DND-41 (cell line): ENCODE data around the gene EEFSEC.

ENCODE experiments used
- ATAC-seq: fragments of 200-7000 bp; cut with Tn5 transposase; 3 replicates; pipeline ENCODE4 v1.9.1; 2021; ENCODE audit warnings: low read depth; ENCODE audit not compliant: insufficient read depth
- DNase-seq: peaks from one replicate; pipeline ENCODE4 v3.0.0-alpha.2; 2020
- H2AFZ ChIP-seq: 2 replicates; pipeline ENCODE4 v1.6.0; 2012; ENCODE audit warnings: low read depth, low read length
- H3K27ac ChIP-seq: 2 replicates; pipeline ENCODE4 v1.5.1; 2012; ENCODE audit warnings: low read length, inconsistent platforms
- H3K27me3 ChIP-seq: fragments of 200-600 bp; sonication (generic); 2 replicates; pipeline ENCODE4 v1.6.0; 2012; ENCODE audit warnings: low read length, mild to moderate bottlenecking, inconsistent platforms; ENCODE audit not compliant: insufficient read depth, poor library complexity
- H3K36me3 ChIP-seq: 2 replicates; pipeline ENCODE4 v1.5.1; 2012; ENCODE audit warnings: low read length, inconsistent platforms; ENCODE audit not compliant: insufficient read depth
- H3K4me1 ChIP-seq: 2 replicates; pipeline ENCODE4 v1.5.1; 2012; ENCODE audit warnings: mild to moderate bottlenecking, low read length; ENCODE audit not compliant: insufficient read depth
- H3K4me2 ChIP-seq: 2 replicates; pipeline ENCODE4 v1.6.0; 2012; ENCODE audit warnings: mild to moderate bottlenecking, moderate library complexity, low read length, inconsistent platforms; ENCODE audit not compliant: insufficient read depth
- H3K4me3 ChIP-seq, 2 experiments: fragments of 200-600 bp in 1 of 2; shearing (Covaris generic) in 1 of 2; 2 replicates each; pipeline ENCODE4 v1.5.1; 2012 to 2016; ENCODE audit warnings: inconsistent platforms in 2 of 2, low read length in 2 of 2, mild to moderate bottlenecking in 2 of 2, low read depth in 1 of 2, moderate library complexity in 1 of 2
- H3K79me2 ChIP-seq: 2 replicates; pipeline ENCODE4 v1.6.0; 2012; ENCODE audit warnings: low read length, inconsistent platforms; ENCODE audit not compliant: insufficient read depth
- H3K9ac ChIP-seq: 2 replicates; pipeline ENCODE4 v1.6.0; 2012; ENCODE audit warnings: low read depth, mild to moderate bottlenecking, inconsistent platforms, low read length, moderate library complexity
- H3K9me3 ChIP-seq: 2 replicates; pipeline ENCODE4 v1.5.1; 2012; ENCODE audit warnings: low read length, moderate library complexity, mild to moderate bottlenecking, inconsistent platforms; ENCODE audit not compliant: insufficient read depth, severe bottlenecking
- H4K20me1 ChIP-seq: 2 replicates; pipeline ENCODE4 v1.6.0; 2012; ENCODE audit warnings: low read length; ENCODE audit not compliant: insufficient read depth
- EZH2 ChIP-seq: IDR thresholded peaks from 3 replicates; pipeline ENCODE4 v1.6.1; 2012; ENCODE audit warnings: borderline replicate concordance, low read depth, mild to moderate bottlenecking, moderate library complexity, low read length, inconsistent platforms; ENCODE audit not compliant: severe bottlenecking
- TF ChIP-seq, protein P1 (sequence below): IDR thresholded peaks from 2 replicates; pipeline ENCODE4 v1.5.1; 2012; ENCODE audit warnings: borderline replicate concordance, low read length, moderate library complexity, mild to moderate bottlenecking; ENCODE audit not compliant: poor library complexity, severe bottlenecking; ENCODE audit errors: extremely low read depth

The EEFSEC gene

DNA sequence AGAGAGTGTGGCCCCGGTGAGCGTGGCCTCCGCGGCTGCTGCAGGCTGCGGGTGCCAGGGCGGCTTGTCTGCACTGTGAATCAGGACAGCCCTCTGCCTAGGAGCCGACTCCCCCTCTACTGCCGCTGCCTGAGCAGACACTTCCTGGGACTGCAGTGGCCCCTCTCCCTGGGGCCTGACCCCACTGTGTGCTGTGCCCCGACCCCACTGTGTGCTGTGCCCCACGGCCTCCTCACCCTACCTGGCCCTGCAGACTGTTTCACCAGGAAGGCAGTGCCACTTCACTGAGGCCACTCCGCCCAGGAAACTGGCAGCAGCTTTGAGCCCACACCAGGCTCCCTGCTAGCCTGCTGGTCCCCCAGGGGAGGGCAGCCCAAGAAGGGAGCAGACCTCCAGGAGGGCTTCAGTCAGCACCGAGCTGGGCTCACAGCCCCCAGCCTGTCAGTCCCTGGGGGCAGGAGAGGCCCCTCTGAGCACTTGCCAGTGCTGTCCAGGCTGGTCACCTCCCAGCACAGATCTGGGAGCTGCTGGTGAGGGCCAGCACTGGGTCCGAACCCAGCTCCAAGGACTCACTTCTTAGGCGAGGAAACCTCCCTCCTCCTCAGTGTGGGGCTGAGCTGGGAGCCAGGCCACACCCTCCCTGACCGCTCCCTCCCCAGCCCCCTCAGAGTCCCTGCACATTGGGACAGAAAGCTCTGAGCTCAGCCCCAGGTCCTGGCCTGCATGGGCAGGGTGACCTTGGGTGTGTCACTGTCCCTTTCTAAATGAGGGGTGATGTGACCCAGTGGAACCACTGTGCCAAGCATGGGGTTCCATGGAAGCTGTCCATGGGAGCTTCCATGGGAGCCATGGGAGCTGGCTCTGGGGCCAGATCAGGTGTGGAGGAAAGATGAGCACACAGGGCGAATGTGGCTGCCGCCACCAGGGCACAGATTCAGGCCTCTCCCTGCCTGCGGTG, 256.6 kb downstream of the EEFSEC start:
- ATAC-seq: no peak
- Histone ChIP-seq H3K36me3 (peaks cover 4% of the 10 kb centered on the region; the same call in 1 of the 2 replicates), H3K9me3 (no peaks in the 10 kb centered on the region), H3K79me2 (no peaks in the 10 kb centered on the region), H2AFZ (no peak overlapping the region), H3K4me2 (no peak overlapping the region), H3K9ac (no peak overlapping the region), H3K27ac (no peak overlapping the region), H3K27me3 (no peaks in the 10 kb centered on the region), H3K4me3 (no peak overlapping the region), H4K20me1 (peaks cover 10% of the 10 kb centered on the region), H3K4me1 (no peaks in the 10 kb centered on the region)
- TF ChIP-seq, protein P1, sequence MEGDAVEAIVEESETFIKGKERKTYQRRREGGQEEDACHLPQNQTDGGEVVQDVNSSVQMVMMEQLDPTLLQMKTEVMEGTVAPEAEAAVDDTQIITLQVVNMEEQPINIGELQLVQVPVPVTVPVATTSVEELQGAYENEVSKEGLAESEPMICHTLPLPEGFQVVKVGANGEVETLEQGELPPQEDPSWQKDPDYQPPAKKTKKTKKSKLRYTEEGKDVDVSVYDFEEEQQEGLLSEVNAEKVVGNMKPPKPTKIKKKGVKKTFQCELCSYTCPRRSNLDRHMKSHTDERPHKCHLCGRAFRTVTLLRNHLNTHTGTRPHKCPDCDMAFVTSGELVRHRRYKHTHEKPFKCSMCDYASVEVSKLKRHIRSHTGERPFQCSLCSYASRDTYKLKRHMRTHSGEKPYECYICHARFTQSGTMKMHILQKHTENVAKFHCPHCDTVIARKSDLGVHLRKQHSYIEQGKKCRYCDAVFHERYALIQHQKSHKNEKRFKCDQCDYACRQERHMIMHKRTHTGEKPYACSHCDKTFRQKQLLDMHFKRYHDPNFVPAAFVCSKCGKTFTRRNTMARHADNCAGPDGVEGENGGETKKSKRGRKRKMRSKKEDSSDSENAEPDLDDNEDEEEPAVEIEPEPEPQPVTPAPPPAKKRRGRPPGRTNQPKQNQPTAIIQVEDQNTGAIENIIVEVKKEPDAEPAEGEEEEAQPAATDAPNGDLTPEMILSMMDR: no peak
- no peak for TF ChIP-seq EZH2
- no peak for DNase-seq

DNA sequence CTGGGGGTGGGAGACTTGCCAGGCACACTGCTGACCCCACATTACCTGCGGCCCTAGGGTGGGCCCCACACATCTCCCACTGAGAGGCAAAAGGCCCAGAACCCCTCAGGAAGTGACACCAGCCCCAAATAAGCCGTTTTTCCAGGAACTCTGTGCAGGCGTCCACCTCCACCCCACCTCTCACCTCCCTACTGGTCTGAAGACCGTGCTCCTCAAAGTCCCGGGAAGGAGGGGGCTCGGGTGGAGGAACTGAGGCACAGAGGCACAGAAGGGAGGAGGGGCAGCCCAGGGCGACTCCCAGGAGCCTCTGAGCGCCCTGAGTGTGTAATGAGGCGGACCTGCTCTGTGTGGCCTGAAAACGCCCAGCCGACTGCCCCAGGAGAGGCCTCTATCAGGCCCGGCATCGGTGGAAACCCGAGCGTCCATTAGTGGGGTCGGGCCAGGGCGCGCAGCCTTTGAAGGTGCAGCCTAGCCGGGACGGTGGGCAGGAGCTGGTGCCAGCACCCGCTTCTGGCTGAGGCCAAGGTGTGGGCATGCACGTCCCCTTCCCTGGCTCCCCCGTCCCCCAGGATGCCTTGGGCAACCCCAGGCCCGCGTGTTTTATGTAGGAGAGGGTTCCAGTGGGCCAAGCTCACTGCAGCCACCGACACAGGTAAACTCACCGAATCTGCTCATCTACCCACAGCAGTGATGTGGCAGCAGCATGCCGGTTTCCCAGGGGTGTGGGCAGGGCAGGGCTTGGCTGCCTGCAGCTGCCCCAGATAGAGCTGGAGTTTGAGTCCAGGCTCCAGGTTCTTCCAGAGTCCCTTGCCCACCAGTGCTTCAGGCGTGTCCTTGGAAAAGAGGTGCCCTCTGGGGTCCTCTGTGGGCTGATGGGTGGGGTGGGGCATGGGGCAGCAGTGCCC, 257.6 kb downstream of the EEFSEC start:
- no peaks in the 10 kb centered on the region for H3K27me3 ChIP-seq
- ATAC-seq (no peak), DNase-seq (no peak)
- no peaks in the 10 kb centered on the region for H3K4me1 ChIP-seq
- no peaks in the 10 kb centered on the region for H3K79me2 ChIP-seq
- TF ChIP-seq, protein P1: no peak
- TF ChIP-seq EZH2: no peak
- H3K27ac ChIP-seq: no peak overlapping the region
- H3K9ac ChIP-seq: no peak overlapping the region
- no peaks in the 10 kb centered on the region for H3K9me3 ChIP-seq
- no peak overlapping the region for H3K4me2 ChIP-seq
- H3K4me3 ChIP-seq: no peak overlapping the region
- H4K20me1 ChIP-seq: peaks cover 17% of the 10 kb centered on the region
- H2AFZ ChIP-seq: no peak overlapping the region
- H3K36me3 ChIP-seq: peaks cover 4% of the 10 kb centered on the region; the same call in 1 of the 2 replicates

DNA sequence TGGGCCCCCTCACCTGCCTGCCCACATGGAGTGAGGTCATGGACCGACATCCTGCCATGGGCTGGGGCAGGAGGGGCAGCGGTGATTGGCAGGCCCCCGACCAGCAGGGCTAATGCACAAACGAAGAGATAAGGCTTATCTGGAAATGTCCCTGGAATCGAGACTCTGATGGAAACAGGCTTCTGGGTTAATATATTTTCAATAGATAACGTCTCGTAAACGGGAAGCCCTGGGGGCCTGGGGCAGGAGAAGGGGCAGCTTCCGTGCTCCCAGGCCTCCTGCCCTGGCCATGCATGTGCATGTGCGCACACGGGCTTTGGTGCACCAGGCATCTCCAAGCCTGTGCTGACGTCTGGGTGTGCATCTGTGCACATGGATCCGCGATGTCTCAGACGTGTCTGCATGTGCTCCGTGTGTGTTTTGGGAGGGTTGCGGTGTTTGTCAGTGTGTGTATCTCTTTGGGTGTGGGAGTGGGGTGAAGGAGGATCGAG, 258.3 kb downstream of the EEFSEC start:
- Histone ChIP-seq H2AFZ (no peak overlapping the region), H3K9ac (no peak overlapping the region), H3K27me3 (no peaks in the 10 kb centered on the region), H3K27ac (no peak overlapping the region), H3K4me3 (no peak overlapping the region), H3K4me2 (no peak overlapping the region), H3K9me3 (no peaks in the 10 kb centered on the region), H3K79me2 (no peaks in the 10 kb centered on the region), H3K4me1 (no peaks in the 10 kb centered on the region), H3K36me3 (peaks cover 4% of the 10 kb centered on the region; the same call in 1 of the 2 replicates), H4K20me1 (peaks cover 17% of the 10 kb centered on the region)
- ATAC-seq (no peak), DNase-seq (no peak)
- TF ChIP-seq, protein P1: no peak
- no peak for TF ChIP-seq EZH2
